Body of pancreas (tissue), 4 donors: ENCODE measurements around the gene PRKG1.
A peak's percentile ranks its signal among the peaks of the same experiment; 100 is the strongest.

Source experiments
- CTCF ChIP-seq, 7 experiments: fragments of 450-650 bp in 4 of 7; fragments of 200-600 bp in 3 of 7; sonication (generic) in 3 of 7; IDR thresholded peaks; one replicate each; pipeline ENCODE4 v1.5.1; 2016 to 2019; ENCODE audit warnings: antibody characterized with exemption in 7 of 7
- POLR2A ChIP-seq, 3 donors: fragments of 450-650 bp; IDR thresholded peaks; one replicate each; pipeline ENCODE4 v1.6.1; 2016; ENCODE audit warnings: antibody characterized with exemption in 3 of 3, mild to moderate bottlenecking in 2 of 3

- TF ChIP-seq CTCF (IDR thresholded peaks at IDR 0.05) (peak in 1 of 7 experiments; percentile 18), POLR2A (IDR thresholded peaks at IDR 0.05) (no peak)
These were observed 616.8 kb downstream of the PRKG1 start for GRCh38 chr10:51691135-51691534.
